Neural progenitor cell (in vitro differentiated cells): ENCODE data around the gene SV2B.

Experiments used
- EZH2phosphoT487 ChIP-seq: fragments of 200-600 bp; sonication (generic); IDR thresholded peaks from 2 replicates; pipeline ENCODE4 v1.6.1; 2017; ENCODE audit warnings: antibody characterized with exemption
- TF ChIP-seq, protein P1 (sequence below): fragments of 200-600 bp; sonication (generic); IDR thresholded peaks from 2 replicates; pipeline ENCODE4 v1.5.1; 2017; ENCODE audit warnings: antibody characterized with exemption, mild to moderate bottlenecking

DNA sequence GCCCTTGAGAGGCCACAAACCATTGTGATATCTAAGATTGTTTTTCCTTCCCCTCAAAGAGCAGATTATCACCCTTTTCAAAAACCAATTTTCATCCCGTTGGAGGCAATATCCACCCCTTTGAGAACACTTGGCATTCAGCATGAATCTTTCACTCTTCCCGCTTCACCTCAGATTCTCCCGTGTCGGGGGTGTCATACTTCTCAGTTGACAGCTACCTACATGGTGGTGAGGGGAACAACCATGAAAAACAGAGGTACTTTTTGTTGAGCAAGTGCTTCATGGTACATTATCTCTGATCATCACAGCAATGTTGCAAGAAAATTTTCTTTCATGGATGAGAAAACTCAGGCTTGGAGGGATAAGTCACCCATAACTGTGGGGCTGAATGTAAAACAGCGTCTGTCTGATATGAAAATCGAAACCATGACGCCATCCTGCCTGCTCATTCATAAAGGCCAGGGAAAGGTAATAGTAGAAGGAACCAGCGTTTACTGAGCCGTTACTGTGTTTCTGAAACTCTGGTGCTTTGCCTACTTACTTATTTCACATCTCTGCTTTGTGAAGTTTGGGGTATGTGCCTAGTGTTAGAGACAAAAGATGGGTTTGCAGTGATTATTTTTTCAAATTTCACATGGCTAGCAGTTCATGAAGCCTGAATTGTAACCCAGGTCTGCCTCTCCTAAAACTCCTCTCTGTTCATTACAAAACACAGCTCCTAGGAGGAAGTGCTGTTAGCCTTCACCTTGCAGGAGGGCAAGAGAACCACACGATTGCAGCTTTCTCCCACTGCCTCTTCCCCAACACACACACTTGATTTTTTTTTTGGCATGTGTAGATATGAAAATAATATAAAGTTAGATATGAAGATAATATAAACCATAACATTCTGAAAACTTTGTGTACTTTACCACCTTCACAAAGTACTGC is 35.4 kb downstream of the SV2B start:
- TF ChIP-seq, protein P1, sequence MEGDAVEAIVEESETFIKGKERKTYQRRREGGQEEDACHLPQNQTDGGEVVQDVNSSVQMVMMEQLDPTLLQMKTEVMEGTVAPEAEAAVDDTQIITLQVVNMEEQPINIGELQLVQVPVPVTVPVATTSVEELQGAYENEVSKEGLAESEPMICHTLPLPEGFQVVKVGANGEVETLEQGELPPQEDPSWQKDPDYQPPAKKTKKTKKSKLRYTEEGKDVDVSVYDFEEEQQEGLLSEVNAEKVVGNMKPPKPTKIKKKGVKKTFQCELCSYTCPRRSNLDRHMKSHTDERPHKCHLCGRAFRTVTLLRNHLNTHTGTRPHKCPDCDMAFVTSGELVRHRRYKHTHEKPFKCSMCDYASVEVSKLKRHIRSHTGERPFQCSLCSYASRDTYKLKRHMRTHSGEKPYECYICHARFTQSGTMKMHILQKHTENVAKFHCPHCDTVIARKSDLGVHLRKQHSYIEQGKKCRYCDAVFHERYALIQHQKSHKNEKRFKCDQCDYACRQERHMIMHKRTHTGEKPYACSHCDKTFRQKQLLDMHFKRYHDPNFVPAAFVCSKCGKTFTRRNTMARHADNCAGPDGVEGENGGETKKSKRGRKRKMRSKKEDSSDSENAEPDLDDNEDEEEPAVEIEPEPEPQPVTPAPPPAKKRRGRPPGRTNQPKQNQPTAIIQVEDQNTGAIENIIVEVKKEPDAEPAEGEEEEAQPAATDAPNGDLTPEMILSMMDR: no peak
- no peak for TF ChIP-seq EZH2phosphoT487
